SK-N-SH (cell line): ENCODE data around the gene TMEM144. TPM values are rescaled to one million over a fixed set of nuclear protein-coding genes. Genes with fewer than 3 reads are reported as not detected.
A peak's percentile ranks its signal among the peaks of the same experiment; 100 is the strongest.

Experiments
- CTCF ChIA-PET: fragments of 300-600, 350-600 bp; formaldehyde crosslinking; extraction: SDS; loops from one replicate; lab custom pipeline; 2021; lab: Yijun Ruan, JAX
- POLR2A ChIA-PET: fragments of 350-600 bp; sonication (Branson Sonifier 250); formaldehyde crosslinking; extraction: SDS; loops from one replicate; lab custom pipeline; 2020; ENCODE audit warnings: antibody characterized with exemption, inconsistent platforms; lab: Yijun Ruan, JAX
- DNase-seq: peaks from one replicate; pipeline ENCODE4 v3.0.0; 2012
- H2AFZ ChIP-seq: fragments of 200-600 bp; sonication (generic); 2 replicates; pipeline ENCODE4 v1.8.1; 2016; ENCODE audit warnings: antibody characterized with exemption, mild to moderate bottlenecking, low read depth
- H3F3A ChIP-seq: fragments of 200-600 bp; sonication (generic); replicated peaks from 2 replicates; pipeline ENCODE3; 2016; ENCODE audit warnings: antibody characterized with exemption, mild to moderate bottlenecking; ENCODE audit not compliant: insufficient read depth
- H3K27ac ChIP-seq, 2 experiments: fragments of 200-500 bp in 1 of 2; fragments of 200-600 bp in 1 of 2; sonication (Bioruptor generic) in 1 of 2; sonication (generic), shearing (Covaris generic) in 1 of 2; 2 replicates each; pipeline versions ENCODE4 v1.5.1 to v1.6.1; 2014 to 2016; ENCODE audit warnings: low read depth in 2 of 2, inconsistent platforms in 1 of 2, low read length in 1 of 2, mild to moderate bottlenecking in 1 of 2, mixed read lengths in 1 of 2
- H3K27me3 ChIP-seq: fragments of 200-600 bp; sonication (generic), shearing (Covaris generic); 2 replicates; pipeline ENCODE4 v1.6.1; 2016; ENCODE audit warnings: mixed run types; ENCODE audit not compliant: insufficient read depth
- H3K36me3 ChIP-seq, 2 experiments: fragments of 200-500 bp in 1 of 2; fragments of 200-600 bp in 1 of 2; sonication (Bioruptor generic) in 1 of 2; sonication (generic) in 1 of 2; replicated peaks in 1 of 2; 2 replicates each; pipeline versions ENCODE3 to v1.5.1; 2014 to 2016; ENCODE audit warnings: low read length in 1 of 2, mild to moderate bottlenecking in 1 of 2; ENCODE audit not compliant: insufficient read depth in 2 of 2, control insufficient read depth in 1 of 2
- H3K4me1 ChIP-seq, 2 experiments: fragments of 200-500 bp in 1 of 2; fragments of 200-600 bp in 1 of 2; sonication (Bioruptor generic) in 1 of 2; sonication (generic), shearing (Covaris generic) in 1 of 2; 2 replicates each; pipeline versions ENCODE4 v1.5.1 to v1.6.1; 2014 to 2016; ENCODE audit warnings: low read depth in 1 of 2, low read length in 1 of 2, mixed run types in 1 of 2; ENCODE audit not compliant: insufficient read depth in 2 of 2, control insufficient read depth in 1 of 2
- H3K4me2 ChIP-seq: fragments of 200-600 bp; sonication (generic), shearing (Covaris generic); 2 replicates; pipeline ENCODE4 v1.6.1; 2017; ENCODE audit warnings: mixed run types
- H3K4me3 ChIP-seq, 2 experiments: fragments of 200-500 bp in 1 of 2; fragments of 200-600 bp in 1 of 2; sonication (Bioruptor generic) in 1 of 2; sonication (generic), shearing (Covaris generic) in 1 of 2; 2 replicates each; pipeline versions ENCODE4 v1.5.1 to v1.8.1; 2014 to 2016; ENCODE audit warnings: low read depth in 2 of 2, inconsistent platforms in 1 of 2, low read length in 1 of 2, mild to moderate bottlenecking in 1 of 2, mixed read lengths in 1 of 2, moderate library complexity in 1 of 2
- H3K79me2 ChIP-seq: fragments of 200-600 bp; sonication (generic); 2 replicates; pipeline ENCODE4 v1.8.1; 2017; ENCODE audit warnings: mild to moderate bottlenecking; ENCODE audit not compliant: insufficient read depth
- H3K9ac ChIP-seq: fragments of 200-600 bp; sonication (generic); 2 replicates; pipeline ENCODE4 v1.6.1; 2017; ENCODE audit warnings: mixed run types
- H3K9me2 ChIP-seq: fragments of 200-600 bp; sonication (generic); 2 replicates; pipeline ENCODE4 v1.6.1; 2017; ENCODE audit warnings: mixed run types
- H3K9me3 ChIP-seq: fragments of 200-600 bp; sonication (generic); 2 replicates; pipeline ENCODE4 v1.6.1; 2017; ENCODE audit warnings: mixed run types, mild to moderate bottlenecking, moderate library complexity
- H4K20me1 ChIP-seq: fragments of 200-600 bp; sonication (generic); 2 replicates; pipeline ENCODE4 v1.6.1; 2017; ENCODE audit warnings: mild to moderate bottlenecking, mixed run types; ENCODE audit not compliant: insufficient read depth
- CHD2 ChIP-seq: fragments of 150-350 bp; IDR thresholded peaks from 2 replicates; pipeline ENCODE4 v1.6.1; 2018; ENCODE audit warnings: low read length; ENCODE audit not compliant: partially characterized antibody
- ELF1 ChIP-seq: IDR thresholded peaks from 2 replicates; pipeline ENCODE4 v1.4.0; 2012
- EP300 ChIP-seq, 2 experiments: IDR thresholded peaks; 2 replicates each; pipeline versions ENCODE4 v1.4.0 to v1.6.1; 2012; ENCODE audit warnings: borderline replicate concordance in 1 of 2, low read depth in 1 of 2, low read length in 1 of 2
- EZH2phosphoT487 ChIP-seq: fragments of 200-600 bp; sonication (generic); IDR thresholded peaks from 2 replicates; pipeline ENCODE4 v1.6.1; 2017; ENCODE audit warnings: low read depth, mixed run types, mild to moderate bottlenecking, antibody characterized with exemption, moderate library complexity, borderline replicate concordance
- FOSL2 ChIP-seq: IDR thresholded peaks from 2 replicates; pipeline ENCODE4 v1.4.0; 2012; ENCODE audit warnings: low read depth, mild to moderate bottlenecking, moderate library complexity, borderline replicate concordance
- FOXJ3 ChIP-seq: sonication (generic); formaldehyde crosslinking; IDR thresholded peaks from 2 replicates; pipeline ENCODE4 v1.5.1; 2020; ENCODE audit warnings: mild to moderate bottlenecking, missing genetic modification reagents
- GATA2 ChIP-seq: sonication (generic); formaldehyde crosslinking; IDR thresholded peaks from 2 replicates; pipeline ENCODE4 v1.5.0; 2020; ENCODE audit warnings: mild to moderate bottlenecking, missing genetic modification reagents
- JUND ChIP-seq: IDR thresholded peaks from 2 replicates; pipeline ENCODE4 v1.4.0; 2012
- NFIC ChIP-seq: IDR thresholded peaks from 2 replicates; pipeline ENCODE4 v1.4.0; 2012; ENCODE audit warnings: borderline replicate concordance
- RAD21 ChIP-seq: IDR thresholded peaks from 2 replicates; pipeline ENCODE4 v1.6.1; 2012; ENCODE audit warnings: mild to moderate bottlenecking, low read length
- RCOR1 ChIP-seq: fragments of 150-350 bp; IDR thresholded peaks from 2 replicates; pipeline ENCODE4 v1.6.1; 2017; ENCODE audit warnings: antibody characterized with exemption, low read length
- SMC3 ChIP-seq: IDR thresholded peaks from 2 replicates; pipeline ENCODE4 v1.6.1; 2012; ENCODE audit warnings: low read depth, low read length, improper control_type of control experiment
- TAF1 ChIP-seq: IDR thresholded peaks from 2 replicates; pipeline ENCODE4 v1.6.1; 2012; ENCODE audit warnings: low read depth, mild to moderate bottlenecking, low read length, moderate library complexity, borderline replicate concordance
- TCF12 ChIP-seq: IDR thresholded peaks from 2 replicates; pipeline ENCODE4 v1.4.0; 2012
- TEAD4 ChIP-seq: IDR thresholded peaks from 2 replicates; pipeline ENCODE4 v1.4.0; 2012; ENCODE audit warnings: mild to moderate bottlenecking, borderline replicate concordance; ENCODE audit not compliant: insufficient read depth
- USF2 ChIP-seq: fragments of 150-350 bp; IDR thresholded peaks from 2 replicates; pipeline ENCODE4 v1.6.1; 2017; ENCODE audit warnings: antibody characterized with exemption, low read length, low read depth, borderline replicate concordance
- WGBS: methylation state at CpG from one replicate; pipeline ENCODE4 v1.1.6; 2017; ENCODE audit warnings: low lambda C conversion rate; 5-methylcytosine and 5-hydroxymethylcytosine counted together
- polyA plus RNA-seq, 3 experiments: library from polyadenylated mRNA; depleted of rRNA; stranded (reverse); fragments of >200 nt; gene quantifications; 2 replicates each; pipeline ENCODE4 v1.2.3, GENCODE V29; 2012

The TMEM144 gene
- polyA plus RNA-seq, 1 of the 3 experiments (the other 2 are of a cell fraction) = not detected

- Histone ChIP-seq H4K20me1 (no peaks in the 10 kb centered on the region), H3K27ac (no peak overlapping the region), H3K4me1 (peaks cover 0 to 13% of the 10 kb centered on the region in 2 experiments; a peak in 2 of 4 replicates), H3K9me2 (no peaks in the 10 kb centered on the region), H3K9ac (no peak overlapping the region), H3K9me3 (no peaks in the 10 kb centered on the region), H3K4me3 (no peak overlapping the region), H3K79me2 (no peaks in the 10 kb centered on the region), H3K4me2 (no peak overlapping the region), H2AFZ (no peak overlapping the region), H3K27me3 (no peaks in the 10 kb centered on the region), H3F3A (no peaks in the 10 kb centered on the region), H3K36me3 (no peaks in the 10 kb centered on the region)
- TF ChIP-seq SMC3 (no peak), USF2 (no peak), NFIC (no peak)
- POLR2A ChIA-PET = no interaction called here
- 56% methylated on average over 2 of the region's 2 CpGs for WGBS
- CTCF ChIA-PET = no interaction called here
- no peak for DNase-seq
These were observed 84.8 kb downstream of the TMEM144 start for GRCh38 chr4:158295053-158295452.

- no peak overlapping the region for H3K4me2 ChIP-seq
- no peak overlapping the region for H3K9ac ChIP-seq
- DNase-seq = no peak
- no peaks in the 10 kb centered on the region for H3K9me3 ChIP-seq
- no peak overlapping the region for H3K4me3 ChIP-seq
- H3K27ac ChIP-seq = peak overlapping the region in 1 of 2 experiments; percentile 95; a peak in 2 of 4 replicates
- WGBS = 36% methylated on average over 3 of the region's 3 CpGs
- H4K20me1 ChIP-seq = no peaks in the 10 kb centered on the region
- H3K27me3 ChIP-seq = no peaks in the 10 kb centered on the region
- CTCF ChIA-PET = no interaction called here
- no peak overlapping the region for H2AFZ ChIP-seq
- TF ChIP-seq TAF1 (no peak), EP300 (IDR thresholded peaks at IDR 0.05; ENCODE audit: borderline replicate concordance in 1 of 2, low read depth in 1 of 2, low read length in 1 of 2) (peak in 1 of 2 experiments; percentile 34; a peak in 1 of 4 replicates), GATA2 (CRISPR knock-in tag) (peak; percentile 59; the same call in 1 of the 2 replicates), TEAD4 (no peak), ELF1 (no peak)
- no peaks in the 10 kb centered on the region for H3K9me2 ChIP-seq
- H3K36me3 ChIP-seq = no peaks in the 10 kb centered on the region
- no peaks in the 10 kb centered on the region for H3F3A ChIP-seq
- H3K4me1 ChIP-seq = peaks cover 0 to 15% of the 10 kb centered on the region in 2 experiments; a peak in 2 of 4 replicates
- no peaks in the 10 kb centered on the region for H3K79me2 ChIP-seq
- POLR2A ChIA-PET = no interaction called here
These were observed 87.6 kb downstream of the TMEM144 start for GRCh38 chr4:158297866-158298265.

- Histone ChIP-seq H3K9me2 (no peaks in the 10 kb centered on the region), H4K20me1 (no peaks in the 10 kb centered on the region), H3K4me2 (no peak overlapping the region), H3K27me3 (no peaks in the 10 kb centered on the region), H3K4me1 (peaks cover 0 to 15% of the 10 kb centered on the region in 2 experiments; a peak in 2 of 4 replicates)
- 14% methylated on average over 4 of the region's 4 CpGs for WGBS
- TF ChIP-seq CHD2 = peak; percentile 78
- TF ChIP-seq JUND = no peak
- peak in 1 of 2 experiments; percentile 90; a peak in 2 of 4 replicates for TF ChIP-seq EP300 (IDR thresholded peaks at IDR 0.05; ENCODE audit: borderline replicate concordance in 1 of 2, low read depth in 1 of 2, low read length in 1 of 2)
- no peak for TF ChIP-seq EZH2phosphoT487
- peak; percentile 27; the same call in 1 of the 2 replicates for TF ChIP-seq RAD21
- peak; percentile 82 for TF ChIP-seq GATA2 (CRISPR knock-in tag)
- TF ChIP-seq FOSL2 = no peak
- TF ChIP-seq TCF12 = peak; percentile 20; the same call in 1 of the 2 replicates
- no peak for TF ChIP-seq ELF1
- no peak; the same call in 1 of the 2 replicates for TF ChIP-seq SMC3
- TF ChIP-seq RCOR1 = peak; percentile 78; the same call in 1 of the 2 replicates
- peak; percentile 59; the same call in 1 of the 2 replicates for TF ChIP-seq FOXJ3
- TF ChIP-seq, all 33 proteins: peak for 7
- H3F3A ChIP-seq = no peaks in the 10 kb centered on the region
- H3K9me3 ChIP-seq = no peaks in the 10 kb centered on the region
- H3K36me3 ChIP-seq = no peaks in the 10 kb centered on the region
- no peaks in the 10 kb centered on the region for H3K79me2 ChIP-seq
- CTCF ChIA-PET = interaction anchor here (0.9 kb wide), 1 partner anchor 46 kb away, joined by 3 read pairs; no protein-coding TSS in a partner anchor
- no peak overlapping the region for H3K9ac ChIP-seq
- H3K4me3 ChIP-seq = no peak overlapping the region
- H2AFZ ChIP-seq = no peak overlapping the region
- peak; percentile 70 for DNase-seq
- H3K27ac ChIP-seq = peak overlapping the region in 1 of 2 experiments; percentile 95; a peak in 2 of 4 replicates
- POLR2A ChIA-PET = no interaction called here
These were observed 89.2 kb downstream of the TMEM144 start for GRCh38 chr4:158299459-158300007.
